HG03045 (cell line): ENCODE data around the gene ILRUN.
"Not testable (repeated sequence)": the region's sequence is repeated elsewhere in the genome, so short reads cannot be mapped to it uniquely, and the experiment has no call there.

Experiments
- ATAC-seq: cut with Tn5 transposase; IDR thresholded peaks from one replicate; pipeline ENCODE4 v1.9.1; 2021; ENCODE audit warnings: mild to moderate bottlenecking, moderate library complexity; ENCODE audit not compliant: unreplicated experiment

ILRUN gene

GRCh38 chr6:34696739-34697543 is at the start of gene ILRUN:
TSS of gene ILRUN (minus strand) at chr6:34696767. CDS start at chr6:34696603, 164 bp downstream.
- peak; percentile 80 for ATAC-seq

- no peak for ATAC-seq
These were observed 48.9 kb upstream of the ILRUN start for GRCh38 chr6:34745277-34746103.

- ATAC-seq: not testable (repeated sequence)
These were observed 47.7 kb upstream of the ILRUN start for GRCh38 chr6:34744294-34744647.

GRCh38 chr6:34743625-34744293 is 47.2 kb upstream of the ILRUN start:
- ATAC-seq: no peak

- no peak for ATAC-seq
These were observed 45.5 kb upstream of the ILRUN start for GRCh38 chr6:34742094-34742493.

- no peak for ATAC-seq
These were observed 40.3 kb upstream of the ILRUN start for GRCh38 chr6:34736823-34737222.

- ATAC-seq: no peak
These were observed 35.0 kb upstream of the ILRUN start for GRCh38 chr6:34731393-34732060.

- no peak for ATAC-seq
These were observed 33.3 kb upstream of the ILRUN start for GRCh38 chr6:34729631-34730470.

GRCh38 chr6:34726055-34726454 is 29.5 kb upstream of the ILRUN start:
- no peak for ATAC-seq

- no peak for ATAC-seq
These were observed 26.6 kb upstream of the ILRUN start for GRCh38 chr6:34723203-34723602.

- no peak for ATAC-seq
These were observed 25.9 kb upstream of the ILRUN start for GRCh38 chr6:34722451-34722850.

GRCh38 chr6:34720160-34720559 is 23.6 kb upstream of the ILRUN start:
- ATAC-seq: not testable (repeated sequence)

- not testable (repeated sequence) for ATAC-seq
These were observed 23.1 kb upstream of the ILRUN start for GRCh38 chr6:34719646-34720045.

- no peak for ATAC-seq
These were observed 22.4 kb upstream of the ILRUN start for GRCh38 chr6:34718976-34719375.

GRCh38 chr6:34717466-34717865 is 20.9 kb upstream of the ILRUN start:
- no peak for ATAC-seq

- no peak for ATAC-seq
These were observed 18.1 kb upstream of the ILRUN start for GRCh38 chr6:34714663-34715062.

- not testable (repeated sequence) for ATAC-seq
These were observed 16.3 kb upstream of the ILRUN start for GRCh38 chr6:34712881-34713280.

- no peak for ATAC-seq
These were observed 12.8 kb upstream of the ILRUN start for GRCh38 chr6:34709386-34709785.

GRCh38 chr6:34705241-34705640 is 8.7 kb upstream of the ILRUN start:
- ATAC-seq: no peak

- ATAC-seq: no peak
These were observed 4.6 kb upstream of the ILRUN start for GRCh38 chr6:34701199-34701598.
